Lung (tissue), 16 donors: ENCODE data around the gene TNNT2. TPM values are rescaled to one million over a fixed set of nuclear protein-coding genes. Genes with fewer than 3 reads are reported as not detected.

Experiments used
- ATAC-seq: fragments of 200-7000 bp; cut with Tn5 transposase; one replicate; pipeline ENCODE4 v1.9.1; 2020; ENCODE audit warnings: moderate number of reproducible peaks; ENCODE audit not compliant: insufficient read depth, low FRiP score
- DNase-seq, 3 donors: peaks; one replicate each; pipeline ENCODE4 v3.0.0-alpha.2; 2013 to 2017
- H3K27ac ChIP-seq, 2 donors: one replicate each; pipeline ENCODE4 v1.5.1; 2013; ENCODE audit warnings: mild to moderate bottlenecking in 2 of 2, moderate library complexity in 2 of 2, control low read depth in 1 of 2, inconsistent platforms in 1 of 2, low read depth in 1 of 2, low read length in 1 of 2
- H3K27me3 ChIP-seq, 3 donors: one replicate each; pipeline ENCODE4 v1.5.1; 2013; ENCODE audit warnings: low read length in 2 of 3; ENCODE audit not compliant: control insufficient read depth in 3 of 3, insufficient read depth in 3 of 3
- H3K36me3 ChIP-seq, 4 donors: one replicate each; pipeline ENCODE4 v1.5.1; 2013; ENCODE audit warnings: low read length in 4 of 4, mild to moderate bottlenecking in 1 of 4, moderate library complexity in 1 of 4; ENCODE audit not compliant: control insufficient read depth in 4 of 4, insufficient read depth in 4 of 4
- H3K4me1 ChIP-seq, 5 donors: one replicate each; pipeline ENCODE4 v1.5.1; 2013; ENCODE audit warnings: low read length in 5 of 5, mild to moderate bottlenecking in 2 of 5, moderate library complexity in 1 of 5; ENCODE audit not compliant: control insufficient read depth in 5 of 5, insufficient read depth in 5 of 5
- H3K4me3 ChIP-seq: one replicate; pipeline ENCODE4 v1.5.1; 2013; ENCODE audit warnings: mild to moderate bottlenecking, control low read depth, moderate library complexity
- H3K9ac ChIP-seq, 2 donors: one replicate each; pipeline ENCODE4 v1.5.1; 2013; ENCODE audit warnings: low read length in 2 of 2, control low read depth in 1 of 2; ENCODE audit not compliant: insufficient read depth in 1 of 2
- H3K9me3 ChIP-seq, 4 donors: one replicate each; pipeline ENCODE4 v1.5.1; 2013; ENCODE audit warnings: low read length in 3 of 4, mild to moderate bottlenecking in 1 of 4, moderate library complexity in 1 of 4; ENCODE audit not compliant: control insufficient read depth in 4 of 4, insufficient read depth in 3 of 4
- CTCF ChIP-seq: IDR thresholded peaks from 2 replicates; pipeline ENCODE4 v1.5.1; 2012; ENCODE audit warnings: mild to moderate bottlenecking; ENCODE audit errors: control extremely low read depth, extremely low read depth
- WGBS, 2 donors: extraction: QIAGEN DNeasy Blood & Tissue Kit; methylation state at CpG; one replicate each; pipeline ENCODE4 v1.1.7; 2013; 5-methylcytosine and 5-hydroxymethylcytosine counted together
- long read RNA-seq, 5 donors: transcript quantifications; one replicate each; lab custom pipeline, GENCODE V29; 2026
- polyA plus RNA-seq, 2 donors: library from polyadenylated mRNA; stranded (reverse); fragments of 200-250 nt; gene quantifications; one replicate each; pipeline ENCODE4 v1.2.1, GENCODE V29; 2013
- total RNA-seq, 2 donors: library from RNA; depleted of rRNA in 1 of 2; stranded (reverse); fragments of >200 nt in 1 of 2; gene quantifications; one replicate each; pipeline ENCODE4 v1.2.1, GENCODE V29; 2014 to 2021
- donor health status: control.
- donor health status: control.
- donor health status: Bipolar disorder and iron deficiency.
- donor health status: healthy.
- donor health status: DM: yes; HTN: yes; CAD: no.

TNNT2 gene
- 1 to 10 TPM; 2.0 to 6.8 TPM for total RNA-seq
- polyA plus RNA-seq = 10 to 100 TPM in 1 of 2 donors, 1 to 10 TPM in 1; 4.0 to 10.4 TPM
- long read RNA-seq, donor 1 = 0 reads
- long read RNA-seq, donor 2 = 0 reads
- long read RNA-seq, donor 3, partial matches to known transcripts = 0 of 1 reads
- long read RNA-seq, donor 3, other reads (novel, unspliced or antisense) = 0 of 1 reads
- long read RNA-seq, donor 4 = 0 reads
- long read RNA-seq, donor 5 = 0 reads

- DNase-seq (peak; percentile 40 to 85 (median 68)), ATAC-seq (no peak)
- no peak within 1 kb of the TSS for H3K4me3 ChIP-seq
- 51 to 60% methylated on average over 9 of the region's 9 CpGs for WGBS, 2 donors
- no peak for TF ChIP-seq CTCF
- no peaks in the 10 kb centered on the region for H3K9me3 ChIP-seq
- H3K36me3 ChIP-seq = no peaks in the 10 kb centered on the region
- H3K27ac ChIP-seq = peak within 1 kb of the TSS in 1 of 2 donors; percentile 95
- peaks cover 0 to 5% (median 5%) of the 10 kb centered on the region in 3 donors for H3K27me3 ChIP-seq
- H3K9ac ChIP-seq = no peak within 1 kb of the TSS
- H3K4me1 ChIP-seq = peaks cover 0 to 39% (median 3%) of the 10 kb centered on the region in 5 donors
Measured at GRCh38 chr1:201377611-201378092, at the start of gene TNNT2. Gene TNNT2 (minus strand): TSS chr1:201377680. CDS start chr1:201373254, 4,426 bp downstream.

DNA sequence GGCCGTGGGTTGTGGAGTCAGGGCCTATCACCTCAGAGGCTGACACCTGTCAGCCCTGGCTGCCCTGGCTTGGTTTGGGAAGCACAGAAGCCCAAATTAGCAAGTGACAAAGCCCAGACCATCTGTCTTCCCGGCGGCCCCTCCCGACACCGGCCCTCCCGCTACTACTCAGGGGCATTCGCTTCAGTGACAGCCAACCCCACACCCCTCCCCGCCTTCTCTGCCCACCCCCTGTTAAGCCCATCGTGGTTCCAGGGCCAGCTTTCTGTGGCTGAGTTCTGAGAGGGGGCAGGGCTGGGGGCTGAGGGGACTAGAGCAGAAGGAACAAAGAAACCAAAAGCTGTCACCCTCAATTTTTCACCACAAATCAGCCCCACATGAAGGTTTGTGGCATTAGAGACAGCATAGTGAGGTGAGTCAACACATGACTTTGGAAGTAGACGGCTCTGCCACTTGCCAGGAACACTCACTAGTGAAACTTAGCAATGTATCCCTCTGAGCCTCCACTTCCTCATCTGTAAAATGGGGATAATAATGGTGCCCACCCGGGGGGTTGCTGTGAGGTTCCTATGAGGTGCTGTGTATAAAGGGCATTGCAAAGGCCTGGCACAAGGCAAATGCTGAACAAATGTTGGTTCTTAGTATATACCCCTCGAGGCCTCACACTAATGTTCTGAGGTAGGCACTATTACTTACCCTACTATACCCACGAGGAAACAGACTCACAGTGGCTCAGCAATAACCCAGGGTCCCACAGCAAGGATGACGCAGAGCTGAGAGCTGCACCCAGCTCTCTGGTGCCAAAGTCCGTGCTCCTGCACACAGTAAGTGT lies 49.2 kb upstream of the TNNT2 start:
- H3K9ac ChIP-seq = no peak overlapping the region
- H3K4me3 ChIP-seq = no peak overlapping the region
- TF ChIP-seq CTCF = no peak

GRCh38 chr1:201424146-201424545 lies 46.7 kb upstream of the TNNT2 start:
- Histone ChIP-seq H3K27me3 (no peaks in the 10 kb centered on the region), H3K4me1 (no peaks in the 10 kb centered on the region), H3K27ac (no peak overlapping the region), H3K9ac (no peak overlapping the region), H3K36me3 (no peaks in the 10 kb centered on the region), H3K9me3 (no peaks in the 10 kb centered on the region), H3K4me3 (no peak overlapping the region)
- ATAC-seq (no peak), DNase-seq (no peak)
- no peak for TF ChIP-seq CTCF
- WGBS, 2 donors = 89 to 93% methylated on average over 2 of the region's 2 CpGs

More for the DNA sequence above, 49.2 kb upstream of the TNNT2 start:
- Histone ChIP-seq H3K9me3 (no peaks in the 10 kb centered on the region), H3K27ac (peak overlapping the region in 1 of 2 donors; percentile 46), H3K27me3 (no peaks in the 10 kb centered on the region), H3K36me3 (no peaks in the 10 kb centered on the region), H3K4me1 (no peaks in the 10 kb centered on the region)
- no peak for DNase-seq
- ATAC-seq = no peak
- 61 to 69% methylated on average over 15 of the region's 15 CpGs for WGBS, 2 donors
